T1000 (cell line): ENCODE measurements around the gene CSF2.

Experiments
- DNase-seq: peaks from one replicate; lab custom pipeline; 2025; ENCODE audit warnings: mixed read lengths; lab: John Stamatoyannopoulos, UW

The CSF2 gene

DNA sequence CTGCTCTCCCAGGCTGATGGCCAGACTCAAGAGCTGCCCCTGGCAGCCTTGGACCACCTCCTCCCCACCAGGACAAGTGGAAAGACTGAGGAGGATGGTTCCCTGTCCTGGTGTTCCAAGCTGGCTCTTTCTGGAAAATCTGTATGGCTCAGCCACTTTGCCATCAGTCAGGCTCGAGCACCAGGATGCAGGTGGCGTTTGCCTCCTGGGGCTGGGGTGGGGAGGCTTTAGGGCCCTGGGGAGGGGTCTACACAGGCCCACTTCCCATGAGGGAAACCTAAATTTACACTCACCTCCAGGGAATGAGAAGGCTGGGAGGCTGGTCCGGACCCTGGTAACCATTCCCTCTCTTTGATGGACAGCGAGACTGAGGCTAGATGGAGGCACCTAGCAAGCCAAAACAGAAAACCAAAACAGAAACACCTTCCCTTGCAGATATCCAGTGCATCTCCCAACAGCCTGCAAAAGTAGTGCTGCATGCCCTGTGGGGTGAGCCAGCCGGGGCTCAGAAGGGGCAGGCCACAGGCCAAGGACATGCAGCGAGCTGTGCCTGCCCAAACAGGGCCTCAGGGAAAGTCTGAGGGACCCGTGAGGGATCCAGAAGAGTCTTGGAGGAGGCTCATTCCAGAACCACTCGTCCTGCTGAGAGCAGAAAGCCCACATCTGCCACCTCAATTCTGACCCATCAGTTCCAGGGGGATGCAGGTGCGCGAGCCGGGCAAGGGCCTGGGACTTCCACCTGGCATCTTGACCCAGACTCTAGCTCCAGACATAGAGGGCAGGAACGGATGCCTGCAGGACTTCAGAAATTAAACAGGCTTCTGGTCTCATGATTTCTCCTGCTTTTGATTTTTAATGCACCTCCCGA is 5.4 kb upstream of the CSF2 start:
- no peak for DNase-seq

DNA sequence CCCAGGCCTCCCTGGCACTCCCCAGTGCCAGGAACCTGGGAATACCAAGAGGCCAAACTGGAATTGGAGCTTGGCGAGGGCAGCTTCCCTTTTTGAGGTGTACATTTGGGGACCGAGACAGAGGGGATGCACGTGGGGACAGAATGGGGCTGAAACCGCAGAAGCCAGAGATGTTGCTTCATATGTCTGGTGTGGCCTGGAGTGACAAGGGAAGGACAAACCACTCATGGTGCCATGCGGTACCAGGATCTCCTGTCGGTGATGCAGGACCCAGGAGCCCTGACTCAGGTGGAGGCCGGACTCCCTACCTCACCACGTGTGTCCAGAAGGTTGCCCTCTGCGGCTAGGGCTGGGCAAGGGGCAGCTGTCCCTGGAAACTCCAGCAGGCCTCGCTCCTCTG is 4.0 kb upstream of the CSF2 start:
- DNase-seq, result no peak

DNA sequence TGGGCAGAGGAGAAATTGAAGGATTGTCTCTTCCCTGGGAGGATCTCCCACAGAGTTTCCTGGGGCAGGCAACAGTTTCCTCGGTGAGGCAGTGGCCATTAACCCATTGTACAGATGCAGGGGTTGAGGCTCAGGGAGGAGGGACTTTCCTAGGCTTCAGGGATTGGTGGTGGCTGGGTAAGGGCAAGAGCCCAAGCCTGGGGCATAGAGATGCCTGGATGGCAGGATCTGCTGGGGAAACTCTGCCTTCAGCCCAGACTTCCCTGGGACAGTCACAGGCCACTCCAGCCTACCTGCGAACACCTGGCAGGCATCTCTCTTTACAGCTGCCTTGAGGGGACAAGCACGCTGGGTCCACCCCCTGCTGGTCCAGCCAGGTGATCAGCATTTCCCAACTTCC is 3.6 kb upstream of the CSF2 start:
- DNase-seq, result no peak

GRCh38 chr5:132070460-132071337 is 2.9 kb upstream of the CSF2 start:
- DNase-seq, result no peak

DNA sequence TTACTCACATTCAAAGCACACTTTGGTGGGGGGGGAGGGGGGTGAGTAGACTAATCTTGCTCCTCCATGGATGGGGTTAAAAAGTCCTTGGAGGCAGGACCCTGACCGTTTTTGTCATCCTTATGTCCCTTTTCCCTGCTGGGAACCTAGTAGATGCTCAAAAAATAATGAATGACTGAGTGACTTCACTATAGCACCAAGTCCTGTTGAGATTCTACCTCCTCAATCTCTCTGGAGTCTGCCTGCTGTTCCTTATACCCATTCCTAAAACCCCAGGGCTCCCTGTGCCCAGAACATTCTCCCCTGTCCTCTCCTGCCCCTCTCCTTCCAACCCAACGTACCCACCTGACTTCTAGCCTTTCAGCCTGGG is 2.3 kb upstream of the CSF2 start:
- DNase-seq, result no peak

DNA sequence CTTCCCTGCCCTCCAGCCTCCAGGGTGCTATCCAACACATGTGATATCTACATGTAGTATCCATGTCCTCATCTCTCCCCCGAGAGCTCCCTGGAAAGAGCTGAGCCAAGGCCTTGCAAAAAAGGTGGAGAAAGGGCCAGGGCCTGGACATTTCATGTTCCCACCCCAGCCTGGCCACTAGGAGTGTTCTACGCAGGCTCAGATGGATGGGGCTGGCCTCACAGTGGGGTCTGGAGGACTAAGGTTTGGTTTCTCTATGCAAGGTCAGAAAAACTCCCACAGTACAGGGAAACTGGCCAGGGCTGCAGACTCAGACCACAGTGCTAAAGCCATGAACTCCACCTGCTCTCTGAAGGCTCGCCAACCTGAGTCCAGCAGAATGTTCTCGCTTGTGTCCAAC is 1.5 kb upstream of the CSF2 start:
- DNase-seq, result no peak

GRCh38 chr5:132072528-132072927 is 1.1 kb upstream of the CSF2 start:
- no peak for DNase-seq

DNA sequence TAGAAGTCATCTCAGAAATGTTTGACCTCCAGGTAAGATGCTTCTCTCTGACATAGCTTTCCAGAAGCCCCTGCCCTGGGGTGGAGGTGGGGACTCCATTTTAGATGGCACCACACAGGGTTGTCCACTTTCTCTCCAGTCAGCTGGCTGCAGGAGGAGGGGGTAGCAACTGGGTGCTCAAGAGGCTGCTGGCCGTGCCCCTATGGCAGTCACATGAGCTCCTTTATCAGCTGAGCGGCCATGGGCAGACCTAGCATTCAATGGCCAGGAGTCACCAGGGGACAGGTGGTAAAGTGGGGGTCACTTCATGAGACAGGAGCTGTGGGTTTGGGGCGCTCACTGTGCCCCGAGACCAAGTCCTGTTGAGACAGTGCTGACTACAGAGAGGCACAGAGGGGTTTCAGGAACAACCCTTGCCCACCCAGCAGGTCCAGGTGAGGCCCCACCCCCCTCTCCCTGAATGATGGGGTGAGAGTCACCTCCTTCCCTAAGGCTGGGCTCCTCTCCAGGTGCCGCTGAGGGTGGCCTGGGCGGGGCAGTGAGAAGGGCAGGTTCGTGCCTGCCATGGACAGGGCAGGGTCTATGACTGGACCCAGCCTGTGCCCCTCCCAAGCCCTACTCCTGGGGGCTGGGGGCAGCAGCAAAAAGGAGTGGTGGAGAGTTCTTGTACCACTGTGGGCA is 642 bp downstream of the CSF2 start:
- no peak for DNase-seq

DNA sequence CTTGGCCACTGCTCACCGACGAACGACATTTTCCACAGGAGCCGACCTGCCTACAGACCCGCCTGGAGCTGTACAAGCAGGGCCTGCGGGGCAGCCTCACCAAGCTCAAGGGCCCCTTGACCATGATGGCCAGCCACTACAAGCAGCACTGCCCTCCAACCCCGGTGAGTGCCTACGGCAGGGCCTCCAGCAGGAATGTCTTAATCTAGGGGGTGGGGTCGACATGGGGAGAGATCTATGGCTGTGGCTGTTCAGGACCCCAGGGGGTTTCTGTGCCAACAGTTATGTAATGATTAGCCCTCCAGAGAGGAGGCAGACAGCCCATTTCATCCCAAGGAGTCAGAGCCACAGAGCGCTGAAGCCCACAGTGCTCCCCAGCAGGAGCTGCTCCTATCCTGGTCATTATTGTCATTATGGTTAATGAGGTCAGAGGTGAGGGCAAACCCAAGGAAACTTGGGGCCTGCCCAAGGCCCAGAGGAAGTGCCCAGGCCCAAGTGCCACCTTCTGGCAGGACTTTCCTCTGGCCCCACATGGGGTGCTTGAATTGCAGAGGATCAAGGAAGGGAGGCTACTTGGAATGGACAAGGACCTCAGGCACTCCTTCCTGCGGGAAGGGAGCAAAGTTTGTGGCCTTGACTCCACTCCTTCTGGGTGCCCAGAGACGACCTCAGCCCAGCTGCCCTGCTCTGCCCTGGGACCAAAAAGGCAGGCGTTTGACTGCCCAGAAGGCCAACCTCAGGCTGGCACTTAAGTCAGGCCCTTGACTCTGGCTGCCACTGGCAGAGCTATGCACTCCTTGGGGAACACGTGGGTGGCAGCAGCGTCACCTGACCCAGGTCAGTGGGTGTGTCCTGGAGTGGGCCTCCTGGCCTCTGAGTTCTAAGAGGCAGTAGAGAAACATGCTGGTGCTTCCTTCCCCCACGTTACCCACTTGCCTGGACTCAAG is 1.5 kb downstream of the CSF2 start:
- DNase-seq, result no peak

DNA sequence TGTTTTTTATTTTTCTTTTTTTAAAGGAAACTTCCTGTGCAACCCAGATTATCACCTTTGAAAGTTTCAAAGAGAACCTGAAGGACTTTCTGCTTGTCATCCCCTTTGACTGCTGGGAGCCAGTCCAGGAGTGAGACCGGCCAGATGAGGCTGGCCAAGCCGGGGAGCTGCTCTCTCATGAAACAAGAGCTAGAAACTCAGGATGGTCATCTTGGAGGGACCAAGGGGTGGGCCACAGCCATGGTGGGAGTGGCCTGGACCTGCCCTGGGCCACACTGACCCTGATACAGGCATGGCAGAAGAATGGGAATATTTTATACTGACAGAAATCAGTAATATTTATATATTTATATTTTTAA is 2.1 kb downstream of the CSF2 start:
- DNase-seq, result no peak

DNA sequence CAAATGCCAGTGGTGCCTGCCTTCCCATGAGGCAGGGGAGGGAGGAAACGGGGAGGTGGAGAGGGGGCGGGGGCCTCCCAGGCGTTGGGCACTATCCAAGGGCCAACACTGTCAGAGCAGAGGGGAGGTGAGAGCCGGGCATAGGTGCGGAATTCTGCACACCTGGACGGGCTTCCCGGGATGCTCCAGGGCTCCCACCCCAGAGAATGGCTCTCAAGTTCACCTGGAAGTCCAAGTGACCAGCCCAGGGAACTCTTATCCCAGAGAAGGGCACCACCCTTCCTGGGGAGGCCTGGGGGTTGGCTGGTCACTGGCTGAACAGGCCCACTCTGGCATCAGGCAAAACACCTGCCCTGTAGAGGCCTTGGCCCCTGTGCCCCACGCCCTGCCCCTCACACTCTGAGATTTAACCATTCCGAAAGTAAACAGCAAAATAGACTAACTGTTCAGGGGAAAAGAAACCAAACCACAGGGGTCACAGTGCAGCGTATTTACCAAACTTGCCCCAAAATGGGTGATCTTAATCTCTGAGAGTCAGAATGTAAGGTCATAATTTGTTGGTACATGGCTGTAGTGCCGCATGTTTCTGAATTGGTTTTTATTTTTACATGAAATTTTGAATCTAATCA is 2.7 kb downstream of the CSF2 start:
- no peak for DNase-seq

- no peak for DNase-seq
Observed at GRCh38 chr5:132076983-132077382, 3.4 kb downstream of the CSF2 start.

- no peak for DNase-seq
Observed at GRCh38 chr5:132079081-132079480, 5.5 kb downstream of the CSF2 start.

- no peak for DNase-seq
Observed at GRCh38 chr5:132079619-132080018, 6.0 kb downstream of the CSF2 start.

- DNase-seq, result no peak
Observed at GRCh38 chr5:132080595-132080994, 7.0 kb downstream of the CSF2 start.

GRCh38 chr5:132081458-132081857 is 7.9 kb downstream of the CSF2 start:
- no peak for DNase-seq

GRCh38 chr5:132082329-132083023 is 8.9 kb downstream of the CSF2 start:
- no peak for DNase-seq

- no peak for DNase-seq
Observed at GRCh38 chr5:132083071-132083678, 9.6 kb downstream of the CSF2 start.

DNA sequence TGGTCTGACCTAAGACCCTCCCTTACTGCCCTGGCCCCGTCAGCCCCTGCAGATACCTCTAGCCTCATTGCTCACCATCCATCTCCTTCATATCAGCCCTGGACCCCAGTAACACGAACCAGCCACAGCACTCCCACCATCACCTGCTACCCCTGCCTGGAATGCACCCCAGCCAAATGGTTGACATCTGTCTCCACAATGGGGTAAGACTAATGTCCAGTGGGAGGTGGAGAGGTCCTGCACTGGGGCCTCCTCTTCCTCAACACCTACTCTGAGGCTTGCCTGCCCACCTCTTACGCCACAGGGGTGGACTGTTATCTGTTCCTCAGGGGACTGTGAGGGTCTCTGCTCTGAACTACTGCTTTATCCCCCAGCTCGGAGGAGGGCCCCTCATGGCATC is 12.1 kb downstream of the CSF2 start:
- no peak for DNase-seq

DNA sequence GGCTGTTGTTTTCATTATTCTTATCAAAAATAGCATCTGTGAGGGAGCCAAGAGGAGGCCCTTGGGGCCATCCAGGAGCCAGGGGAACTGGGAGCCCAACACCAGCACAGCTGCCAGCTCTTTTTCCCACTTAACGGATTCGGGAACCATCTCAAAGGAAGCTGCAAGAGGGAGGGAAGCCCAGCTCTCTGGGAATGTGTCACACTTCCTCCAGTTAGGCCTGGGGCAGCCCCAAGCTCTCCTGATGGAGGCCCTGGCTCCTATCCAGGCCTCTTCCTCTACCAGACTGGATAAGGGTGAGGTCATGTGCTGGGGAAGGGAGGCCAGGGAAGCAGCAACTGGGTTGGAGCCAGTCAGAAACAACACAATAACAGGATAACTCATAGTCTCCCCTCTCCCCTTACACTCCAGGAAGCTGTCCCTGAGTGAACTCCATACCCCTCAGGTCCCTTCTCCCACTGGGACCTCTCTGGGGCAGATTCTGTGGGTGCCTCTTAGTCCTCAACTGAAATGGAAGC is 12.7 kb downstream of the CSF2 start:
- peak; percentile 78 for DNase-seq
